ENCODE results near the gene ZNF853. TPM values are rescaled to one million over a fixed set of nuclear protein-coding genes. Genes with fewer than 3 reads are reported as not detected.

Gene ZNF853
- total and polyA plus RNA-seq, 10 of the 15 experiments (the other 5 are each of a cell fraction or from before 2014, with no cell fraction given), result 0.04 to 0.26 (median 0.05) TPM; not detected in 4

DNA sequence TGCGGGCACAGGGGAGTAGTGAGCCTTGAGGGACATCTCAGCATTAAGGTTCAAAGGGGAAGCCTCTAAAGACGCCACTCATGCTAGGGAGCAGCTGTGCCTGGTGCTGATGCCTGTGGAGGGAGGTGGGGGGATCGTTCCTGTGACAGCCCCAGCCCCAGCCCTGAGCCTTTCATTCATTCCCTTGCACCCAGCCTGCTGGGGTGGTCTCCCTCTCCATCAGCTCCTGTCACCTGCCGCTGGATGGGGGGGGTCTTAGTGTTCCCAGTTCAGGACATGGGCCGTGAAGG, 33.4 kb downstream of the ZNF853 start (continued):
- TF ChIP-seq, protein P1, sequence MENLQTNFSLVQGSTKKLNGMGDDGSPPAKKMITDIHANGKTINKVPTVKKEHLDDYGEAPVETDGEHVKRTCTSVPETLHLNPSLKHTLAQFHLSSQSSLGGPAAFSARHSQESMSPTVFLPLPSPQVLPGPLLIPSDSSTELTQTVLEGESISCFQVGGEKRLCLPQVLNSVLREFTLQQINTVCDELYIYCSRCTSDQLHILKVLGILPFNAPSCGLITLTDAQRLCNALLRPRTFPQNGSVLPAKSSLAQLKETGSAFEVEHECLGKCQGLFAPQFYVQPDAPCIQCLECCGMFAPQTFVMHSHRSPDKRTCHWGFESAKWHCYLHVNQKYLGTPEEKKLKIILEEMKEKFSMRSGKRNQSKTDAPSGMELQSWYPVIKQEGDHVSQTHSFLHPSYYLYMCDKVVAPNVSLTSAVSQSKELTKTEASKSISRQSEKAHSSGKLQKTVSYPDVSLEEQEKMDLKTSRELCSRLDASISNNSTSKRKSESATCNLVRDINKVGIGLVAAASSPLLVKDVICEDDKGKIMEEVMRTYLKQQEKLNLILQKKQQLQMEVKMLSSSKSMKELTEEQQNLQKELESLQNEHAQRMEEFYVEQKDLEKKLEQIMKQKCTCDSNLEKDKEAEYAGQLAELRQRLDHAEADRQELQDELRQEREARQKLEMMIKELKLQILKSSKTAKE (IDR thresholded peaks at IDR 0.05; ENCODE audit: low read depth, poor library complexity, severe bottlenecking), result no peak
- TF ChIP-seq MYB (IDR thresholded peaks at IDR 0.05; ENCODE audit: borderline replicate concordance, low read depth, low read length) (no peak), JUNB (IDR thresholded peaks at IDR 0.05) (no peak), TARDBP (IDR thresholded peaks at IDR 0.05; ENCODE audit: borderline replicate concordance) (no peak), RCOR1 (conservative IDR thresholded peaks at IDR 0.05; ENCODE audit: low read depth, low read length) (no peak), CREB1 (IDR thresholded peaks at IDR 0.05; ENCODE audit: low read depth) (no peak)

DNA sequence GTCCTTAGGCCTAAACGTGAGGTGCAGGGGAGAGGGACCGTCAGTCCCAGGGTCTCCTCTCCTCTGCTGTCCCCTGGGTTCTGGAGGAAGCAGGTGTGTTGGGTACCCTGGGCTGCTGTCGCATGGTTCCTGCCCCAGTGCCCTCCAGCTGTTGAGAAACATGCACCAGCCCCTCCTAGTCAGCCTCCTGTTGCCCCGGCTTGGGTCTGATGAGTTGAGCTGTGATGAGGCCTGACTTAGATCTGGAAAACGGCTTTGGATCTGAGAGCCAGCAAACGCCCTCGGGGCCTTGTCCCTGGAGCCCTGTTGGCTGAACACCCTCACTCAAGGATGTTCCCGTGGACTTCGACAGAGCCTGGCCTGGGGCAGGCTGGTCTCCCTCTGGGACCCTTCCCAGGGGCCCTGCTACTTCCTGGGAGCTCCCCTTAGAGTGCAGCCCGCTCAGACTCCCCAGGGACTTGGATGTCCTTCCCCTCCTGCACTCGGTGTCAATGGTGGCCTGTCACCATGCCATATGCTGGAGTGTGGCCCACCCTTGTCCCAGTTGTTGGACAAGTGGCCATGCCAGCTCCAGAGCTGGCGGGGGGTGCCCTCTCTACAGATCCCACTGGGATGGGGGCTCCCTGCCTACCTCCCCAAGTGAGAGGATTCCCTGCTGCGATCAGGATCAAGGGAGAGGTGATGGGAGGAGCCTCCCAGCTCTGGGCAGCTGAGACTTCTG, 34.0 kb downstream of the ZNF853 start:
- Histone ChIP-seq H3K4me2 (ENCODE audit: control insufficient read depth, insufficient read depth) (no peak overlapping the region), H2AFZ (ENCODE audit: control insufficient read depth, low read depth, low read length) (no peak overlapping the region), H4K20me1 (ENCODE audit: control insufficient read depth, insufficient read depth) (no peaks in the 10 kb centered on the region), H3K79me2 (ENCODE audit: control insufficient read depth, insufficient read depth, low read length) (no peaks in the 10 kb centered on the region), H3K4me3 (no peak overlapping the region), H3K36me3 (ENCODE audit: control insufficient read depth in 2 of 2, insufficient read depth in 2 of 2, low read length in 1 of 2) (peaks cover 12 to 44% of the 10 kb centered on the region in 2 experiments), H3K27me3 (replicated peaks in 1 of 2; ENCODE audit: control insufficient read depth in 2 of 2, insufficient read depth in 2 of 2, low read length in 1 of 2) (no peaks in the 10 kb centered on the region), H3K9me3 (replicated peaks; ENCODE audit: control insufficient read depth, insufficient read depth, low read length) (peaks cover 13% of the 10 kb centered on the region; the same call in 2 of the 3 replicates), H3K4me1 (ENCODE audit: control insufficient read depth, insufficient read depth, low read length) (no peaks in the 10 kb centered on the region), H3K9ac (ENCODE audit: control insufficient read depth, insufficient read depth, low read length) (no peak overlapping the region), H3K27ac (ENCODE audit: control insufficient read depth, insufficient read depth) (no peak overlapping the region)
- 91% methylated on average over 13 of the region's 13 CpGs for WGBS (ENCODE audit: insufficient coverage, insufficient replicate concordance, low lambda C conversion rate, missing lambda C conversion rate)
- POLR2A ChIA-PET, result no interaction called here
- BruUV-seq (replicated peaks), result no TSS peak
- SMC1A ChIA-PET (ENCODE audit: uncharacterized antibody, unreplicated experiment), result no interaction called here
- intact Hi-C loops (cut with micrococcal nuclease; ENCODE audit: unreplicated experiment), result no loop called here
- RAD21 ChIA-PET (ENCODE audit: unreplicated experiment), result no interaction called here
- DNase-seq (ENCODE audit: low read depth, low spot score) (no peak), FAIRE-seq (no peak), ATAC-seq (no peak)
- CTCF ChIA-PET, result no interaction called here
- in situ Hi-C loops (cut with MboI), result no loop called here
- TF ChIP-seq ATF7 (IDR thresholded peaks at IDR 0.05; ENCODE audit: low read depth) (no peak), CBX5 (IDR thresholded peaks at IDR 0.05; ENCODE audit: low read depth) (no peak), ZNF384 (IDR thresholded peaks at IDR 0.05; ENCODE audit: borderline replicate concordance, low read depth, low read length) (no peak), EZH2 (IDR thresholded peaks at IDR 0.05; ENCODE audit: borderline replicate concordance, control insufficient read depth, low read depth, low read length) (no peak), RFX5 (IDR thresholded peaks at IDR 0.05; ENCODE audit: low read depth, low read length) (no peak), SP1 (IDR thresholded peaks at IDR 0.05; ENCODE audit: low read depth, low read length) (no peak), POU2F2 (IDR thresholded peaks at IDR 0.05; ENCODE audit: borderline replicate concordance, low read depth, low read length) (no peak), POLR2A (IDR thresholded peaks at IDR 0.05; ENCODE audit: low read depth, low read length) (no peak; the same call in 1 of the 2 replicates), KLF5 (IDR thresholded peaks at IDR 0.05; ENCODE audit: partially characterized antibody) (no peak), FOXM1 (IDR thresholded peaks at IDR 0.05; ENCODE audit: low read depth, low read length) (no peak)
- TF ChIP-seq, protein P2, sequence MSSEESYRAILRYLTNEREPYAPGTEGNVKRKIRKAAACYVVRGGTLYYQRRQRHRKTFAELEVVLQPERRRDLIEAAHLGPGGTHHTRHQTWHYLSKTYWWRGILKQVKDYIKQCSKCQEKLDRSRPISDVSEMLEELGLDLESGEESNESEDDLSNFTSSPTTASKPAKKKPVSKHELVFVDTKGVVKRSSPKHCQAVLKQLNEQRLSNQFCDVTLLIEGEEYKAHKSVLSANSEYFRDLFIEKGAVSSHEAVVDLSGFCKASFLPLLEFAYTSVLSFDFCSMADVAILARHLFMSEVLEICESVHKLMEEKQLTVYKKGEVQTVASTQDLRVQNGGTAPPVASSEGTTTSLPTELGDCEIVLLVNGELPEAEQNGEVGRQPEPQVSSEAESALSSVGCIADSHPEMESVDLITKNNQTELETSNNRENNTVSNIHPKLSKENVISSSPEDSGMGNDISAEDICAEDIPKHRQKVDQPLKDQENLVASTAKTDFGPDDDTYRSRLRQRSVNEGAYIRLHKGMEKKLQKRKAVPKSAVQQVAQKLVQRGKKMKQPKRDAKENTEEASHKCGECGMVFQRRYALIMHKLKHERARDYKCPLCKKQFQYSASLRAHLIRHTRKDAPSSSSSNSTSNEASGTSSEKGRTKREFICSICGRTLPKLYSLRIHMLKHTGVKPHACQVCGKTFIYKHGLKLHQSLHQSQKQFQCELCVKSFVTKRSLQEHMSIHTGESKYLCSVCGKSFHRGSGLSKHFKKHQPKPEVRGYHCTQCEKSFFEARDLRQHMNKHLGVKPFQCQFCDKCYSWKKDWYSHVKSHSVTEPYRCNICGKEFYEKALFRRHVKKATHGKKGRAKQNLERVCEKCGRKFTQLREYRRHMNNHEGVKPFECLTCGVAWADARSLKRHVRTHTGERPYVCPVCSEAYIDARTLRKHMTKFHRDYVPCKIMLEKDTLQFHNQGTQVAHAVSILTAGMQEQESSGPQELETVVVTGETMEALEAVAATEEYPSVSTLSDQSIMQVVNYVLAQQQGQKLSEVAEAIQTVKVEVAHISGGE (CRISPR knock-in tag; IDR thresholded peaks at IDR 0.05), result no peak
- TF ChIP-seq, protein P3, sequence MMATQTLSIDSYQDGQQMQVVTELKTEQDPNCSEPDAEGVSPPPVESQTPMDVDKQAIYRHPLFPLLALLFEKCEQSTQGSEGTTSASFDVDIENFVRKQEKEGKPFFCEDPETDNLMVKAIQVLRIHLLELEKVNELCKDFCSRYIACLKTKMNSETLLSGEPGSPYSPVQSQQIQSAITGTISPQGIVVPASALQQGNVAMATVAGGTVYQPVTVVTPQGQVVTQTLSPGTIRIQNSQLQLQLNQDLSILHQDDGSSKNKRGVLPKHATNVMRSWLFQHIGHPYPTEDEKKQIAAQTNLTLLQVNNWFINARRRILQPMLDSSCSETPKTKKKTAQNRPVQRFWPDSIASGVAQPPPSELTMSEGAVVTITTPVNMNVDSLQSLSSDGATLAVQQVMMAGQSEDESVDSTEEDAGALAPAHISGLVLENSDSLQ (IDR thresholded peaks at IDR 0.05), result no peak
